Endothelial cell of umbilical vein (primary cell): ENCODE results near the gene NELL2. TPM values are rescaled to one million over a fixed set of nuclear protein-coding genes. Genes with fewer than 3 reads are reported as not detected.

Experiments
- BruUV-seq: library from RNA; stranded (reverse); fragments of 400-500 nt; replicated peaks from 2 replicates; lab custom pipeline; 2021; lab: Mats Ljungman, UMichigan
- CTCF ChIA-PET: fragments of 300-600, 350-600 bp; sonication (Branson Sonifier 250); formaldehyde crosslinking; loops from one replicate; lab custom pipeline; 2021; ENCODE audit warnings: antibody characterized with exemption, inconsistent platforms; lab: Charles Lee
- POLR2A ChIA-PET: fragments of 300-600, 350-600 bp; sonication (Branson Sonifier 250); formaldehyde crosslinking; loops from one replicate; lab custom pipeline; 2021; ENCODE audit warnings: antibody characterized with exemption, inconsistent platforms; lab: Charles Lee
- DNase-seq: peaks from one replicate; pipeline ENCODE4 v3.0.0-alpha.2; 2011; ENCODE audit warnings: low read depth, low spot score
- FAIRE-seq: peaks from 2 replicates; lab custom pipeline; 2011; peaks lifted over from hg19 to GRCh38; lab: Jason Lieb, UNC
- H2AFZ ChIP-seq: 2 replicates; pipeline ENCODE4 v1.6.0; 2012; ENCODE audit warnings: low read depth, low read length, control low read depth, inconsistent platforms
- H3K27ac ChIP-seq: 2 replicates; pipeline ENCODE4 v1.5.1; 2011; ENCODE audit warnings: low read depth, mild to moderate bottlenecking, control low read depth, low read length, moderate library complexity; ENCODE audit not compliant: insufficient read depth
- H3K27me3 ChIP-seq, 2 experiments: 2 replicates each; pipeline versions ENCODE4 v1.6.0 to v1.6.1; 2011; ENCODE audit warnings: low read length in 2 of 2, mixed read lengths in 1 of 2; ENCODE audit not compliant: control insufficient read depth in 2 of 2, insufficient read depth in 2 of 2
- H3K36me3 ChIP-seq, 2 experiments: 2 replicates in 1 of 2; 3 replicates in 1 of 2; pipeline ENCODE4 v1.5.1; 2011; ENCODE audit warnings: low read length in 2 of 2, mild to moderate bottlenecking in 1 of 2, moderate library complexity in 1 of 2; ENCODE audit not compliant: control insufficient read depth in 2 of 2, insufficient read depth in 2 of 2; ENCODE audit errors: extremely low read depth in 1 of 2
- H3K4me1 ChIP-seq: 3 replicates; pipeline ENCODE4 v1.5.1; 2011; ENCODE audit warnings: mild to moderate bottlenecking, low read length; ENCODE audit not compliant: control insufficient read depth, insufficient read depth; ENCODE audit errors: extremely low read depth
- H3K4me2 ChIP-seq: 2 replicates; pipeline ENCODE4 v1.6.1; 2011; ENCODE audit warnings: low read length, control low read depth, mixed read lengths; ENCODE audit not compliant: insufficient read depth
- H3K4me3 ChIP-seq, 3 experiments: fragments of 200-600 bp in 1 of 3; sonication (generic), shearing (Covaris generic) in 1 of 3; replicated peaks in 1 of 3; 2 replicates each; pipeline ENCODE4 v1.5.1; 2011 to 2016; ENCODE audit warnings: control low read depth in 3 of 3, low read length in 3 of 3, mild to moderate bottlenecking in 2 of 3, inconsistent platforms in 1 of 3, low read depth in 1 of 3, moderate library complexity in 1 of 3; ENCODE audit not compliant: insufficient read depth in 1 of 3
- H3K79me2 ChIP-seq: 2 replicates; pipeline ENCODE4 v1.6.0; 2012; ENCODE audit warnings: low read length, inconsistent platforms; ENCODE audit not compliant: control insufficient read depth, insufficient read depth
- H3K9ac ChIP-seq: replicated peaks from 2 replicates; pipeline ENCODE3; 2011; ENCODE audit warnings: low read length, control low read depth; ENCODE audit not compliant: insufficient read depth; ENCODE audit errors: extremely low read depth
- H3K9me1 ChIP-seq: replicated peaks from 3 replicates; pipeline ENCODE4 v1.6.0; 2011; ENCODE audit warnings: mild to moderate bottlenecking, low read length; ENCODE audit not compliant: control insufficient read depth, insufficient read depth; ENCODE audit errors: extremely low read depth
- H3K9me3 ChIP-seq: replicated peaks from 2 replicates; pipeline ENCODE4 v1.5.1; 2012; ENCODE audit warnings: low read length, inconsistent platforms; ENCODE audit not compliant: control insufficient read depth, insufficient read depth
- H4K20me1 ChIP-seq: replicated peaks from 2 replicates; pipeline ENCODE3; 2011; ENCODE audit warnings: mild to moderate bottlenecking, low read length; ENCODE audit not compliant: control insufficient read depth, insufficient read depth; ENCODE audit errors: extremely low read depth
- EZH2 ChIP-seq: IDR thresholded peaks from 2 replicates; pipeline ENCODE4 v1.6.1; 2012; ENCODE audit warnings: borderline replicate concordance, low read depth, mild to moderate bottlenecking, moderate library complexity, low read length, inconsistent platforms; ENCODE audit not compliant: severe bottlenecking
- FOS ChIP-seq: IDR thresholded peaks from 2 replicates; pipeline ENCODE4 v1.6.1; 2011; ENCODE audit warnings: mild to moderate bottlenecking, low read length, moderate library complexity, borderline replicate concordance; ENCODE audit not compliant: insufficient read depth
- GATA2 ChIP-seq: IDR thresholded peaks from 2 replicates; pipeline ENCODE4 v1.7.0; 2011; ENCODE audit warnings: low read depth, mild to moderate bottlenecking, moderate library complexity, mixed read lengths, low read length; ENCODE audit not compliant: insufficient read length, insufficient read depth
- JUN ChIP-seq: IDR thresholded peaks from 2 replicates; pipeline ENCODE4 v1.6.1; 2011; ENCODE audit warnings: borderline replicate concordance, low read depth; ENCODE audit not compliant: insufficient read length, insufficient read depth
- MYC ChIP-seq: IDR thresholded peaks from one replicate; pipeline ENCODE4 v1.6.1; 2011; ENCODE audit warnings: mild to moderate bottlenecking, low read depth, low read length
- POLR2A ChIP-seq: IDR thresholded peaks from 2 replicates; pipeline ENCODE4 v1.6.1; 2012; ENCODE audit warnings: low read depth, mild to moderate bottlenecking, control low read depth, low read length
- POLR2AphosphoS5 ChIP-seq: IDR thresholded peaks from 2 replicates; pipeline ENCODE4 v1.6.1; 2012; ENCODE audit warnings: low read depth, mild to moderate bottlenecking, control low read depth, low read length, moderate library complexity; ENCODE audit not compliant: insufficient read depth
- dilution Hi-C: fragments of 300-500 bp; cut with MboI; formaldehyde crosslinking; loops from one replicate; pipeline ENCODE4 v1.15.0; 2019; ENCODE audit warnings: low sequenced_read_pairs; ENCODE audit not compliant: extremely low pct_ligation_motif_present
- intact Hi-C: fragments of 100-400 bp; cut with micrococcal nuclease; formaldehyde crosslinking; loops from one replicate; pipeline ENCODE4 v1.10.0; 2022
- polyA plus RNA-seq, 4 experiments: library from polyadenylated mRNA; depleted of rRNA in 3 of 4; stranded (reverse) in 3 of 4; unstranded in 1 of 4; fragments of >200 nt; gene quantifications; 2 replicates each; pipeline versions ENCODE4 v1.2.1 to v1.2.3, GENCODE V29; 2011 to 2012; ENCODE audit warnings: missing spikeins in 1 of 4
- total RNA-seq: library from RNA; stranded (reverse); gene quantifications from 2 replicates; pipeline ENCODE4 v1.2.3, GENCODE V29; 2021
- TF ChIP-seq, protein P1 (sequence below): IDR thresholded peaks from 2 replicates; pipeline ENCODE4 v1.6.1; 2011; ENCODE audit not compliant: insufficient read depth, insufficient read length
- TF ChIP-seq, protein P2 (sequence below), 2 donors: IDR thresholded peaks; 1 replicate in 1 of 2; 2 replicates in 1 of 2; pipeline ENCODE4 v1.5.1; 2011; ENCODE audit warnings: low read length in 2 of 2, mild to moderate bottlenecking in 2 of 2, moderate library complexity in 2 of 2, control low read depth in 1 of 2, inconsistent platforms in 1 of 2, low read depth in 1 of 2; ENCODE audit not compliant: insufficient read depth in 1 of 2; ENCODE audit errors: extremely low read depth in 1 of 2

NELL2 gene
- total and polyA plus RNA-seq, 2 donors (not counting 3 experiments of a cell fraction or from before 2014, with no cell fraction given): 0.11 to 0.49 TPM

DNA sequence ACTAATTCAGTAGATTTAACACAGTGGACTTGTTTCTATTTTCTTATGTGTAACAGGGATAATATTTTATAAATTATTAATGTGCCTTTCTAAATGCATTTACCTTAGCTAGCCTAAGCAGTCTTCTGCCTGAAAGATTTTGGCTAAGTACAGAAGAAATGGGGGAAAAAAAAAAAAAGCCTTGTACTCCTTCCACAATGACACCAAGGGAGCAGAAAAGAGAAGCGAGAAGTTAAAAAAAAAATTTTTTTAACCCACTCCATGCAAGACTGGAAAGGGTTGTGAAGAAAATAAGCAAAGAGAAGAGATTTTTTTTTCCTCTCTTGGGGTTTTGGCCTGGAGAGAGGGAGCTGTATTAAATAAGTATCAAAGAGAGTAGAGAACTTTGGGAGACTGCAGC, 28.7 kb downstream of the NELL2 start:
- no TSS peak for BruUV-seq
- FAIRE-seq: no peak
- Histone ChIP-seq H3K27ac (no peak overlapping the region), H3K4me2 (no peak overlapping the region), H3K27me3 (no peaks in the 10 kb centered on the region), H3K9me1 (no peaks in the 10 kb centered on the region), H3K79me2 (no peaks in the 10 kb centered on the region), H2AFZ (no peak overlapping the region), H3K4me3 (no peak overlapping the region), H3K4me1 (no peaks in the 10 kb centered on the region), H3K36me3 (no peaks in the 10 kb centered on the region), H4K20me1 (no peaks in the 10 kb centered on the region), H3K9ac (no peak overlapping the region), H3K9me3 (no peaks in the 10 kb centered on the region)
- CTCF ChIA-PET: no interaction called here
- intact Hi-C loops (no loop called here), dilution Hi-C loops (no loop called here)
- POLR2A ChIA-PET: no interaction called here
- TF ChIP-seq GATA2: no peak
- TF ChIP-seq POLR2AphosphoS5: no peak
- TF ChIP-seq EZH2: no peak
- TF ChIP-seq MYC: no peak
- TF ChIP-seq JUN: no peak
- no peak for TF ChIP-seq FOS
- no peak for TF ChIP-seq POLR2A
- TF ChIP-seq, protein P1, sequence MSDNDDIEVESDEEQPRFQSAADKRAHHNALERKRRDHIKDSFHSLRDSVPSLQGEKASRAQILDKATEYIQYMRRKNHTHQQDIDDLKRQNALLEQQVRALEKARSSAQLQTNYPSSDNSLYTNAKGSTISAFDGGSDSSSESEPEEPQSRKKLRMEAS: no peak
- TF ChIP-seq, protein P2, sequence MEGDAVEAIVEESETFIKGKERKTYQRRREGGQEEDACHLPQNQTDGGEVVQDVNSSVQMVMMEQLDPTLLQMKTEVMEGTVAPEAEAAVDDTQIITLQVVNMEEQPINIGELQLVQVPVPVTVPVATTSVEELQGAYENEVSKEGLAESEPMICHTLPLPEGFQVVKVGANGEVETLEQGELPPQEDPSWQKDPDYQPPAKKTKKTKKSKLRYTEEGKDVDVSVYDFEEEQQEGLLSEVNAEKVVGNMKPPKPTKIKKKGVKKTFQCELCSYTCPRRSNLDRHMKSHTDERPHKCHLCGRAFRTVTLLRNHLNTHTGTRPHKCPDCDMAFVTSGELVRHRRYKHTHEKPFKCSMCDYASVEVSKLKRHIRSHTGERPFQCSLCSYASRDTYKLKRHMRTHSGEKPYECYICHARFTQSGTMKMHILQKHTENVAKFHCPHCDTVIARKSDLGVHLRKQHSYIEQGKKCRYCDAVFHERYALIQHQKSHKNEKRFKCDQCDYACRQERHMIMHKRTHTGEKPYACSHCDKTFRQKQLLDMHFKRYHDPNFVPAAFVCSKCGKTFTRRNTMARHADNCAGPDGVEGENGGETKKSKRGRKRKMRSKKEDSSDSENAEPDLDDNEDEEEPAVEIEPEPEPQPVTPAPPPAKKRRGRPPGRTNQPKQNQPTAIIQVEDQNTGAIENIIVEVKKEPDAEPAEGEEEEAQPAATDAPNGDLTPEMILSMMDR (IDR thresholded peaks at IDR 0.05; ENCODE audit: extremely low read depth in 1 of 2, insufficient read depth in 1 of 2, low read depth in 1 of 2, low read length in 2 of 2): no peak
- DNase-seq: no peak
